Panc1 (cell line): ENCODE measurements around the gene SGMS1. TPM values are rescaled to one million over a fixed set of nuclear protein-coding genes. Genes with fewer than 3 reads are reported as not detected.

Experiments used
- ATAC-seq: fragments of 200-7000 bp; cut with Tn5 transposase; 2 replicates; pipeline ENCODE4 v1.9.1; 2020; ENCODE audit warnings: mild to moderate bottlenecking, moderate library complexity
- BruUV-seq: library from RNA; stranded (reverse); fragments of 400-500 nt; replicated peaks from 2 replicates; lab custom pipeline; 2021; lab: Mats Ljungman, UMichigan
- CTCF ChIA-PET: fragments of 300-600 bp; sonication (Branson Sonifier 250); formaldehyde crosslinking; loops from one replicate; lab custom pipeline; 2022; ENCODE audit warnings: antibody characterized with exemption; lab: Charles Lee
- POLR2A ChIA-PET: fragments of 300-600 bp; sonication (Branson Sonifier 250); formaldehyde crosslinking; loops from one replicate; lab custom pipeline; 2022; ENCODE audit warnings: antibody characterized with exemption; lab: Charles Lee
- DNase-seq: peaks from one replicate; pipeline ENCODE4 v3.0.0-alpha.2; 2010; ENCODE audit warnings: low read depth, low spot score
- H3K27ac ChIP-seq: 2 replicates; pipeline ENCODE4 v1.5.1; 2011; ENCODE audit warnings: mild to moderate bottlenecking, low read length, inconsistent platforms
- H3K27me3 ChIP-seq: fragments of 200-500 bp; sonication (Bioruptor generic); 2 replicates; pipeline ENCODE4 v1.6.0; 2014; ENCODE audit warnings: low read length, inconsistent platforms; ENCODE audit not compliant: control insufficient read depth, insufficient read depth
- H3K36me3 ChIP-seq: fragments of 200-500 bp; sonication (Bioruptor generic); 2 replicates; pipeline ENCODE4 v1.5.1; 2014; ENCODE audit warnings: inconsistent platforms, mild to moderate bottlenecking, low read length, moderate library complexity; ENCODE audit not compliant: control insufficient read depth, insufficient read depth
- H3K4me1 ChIP-seq: 2 replicates; pipeline ENCODE4 v1.5.1; 2011; ENCODE audit warnings: inconsistent platforms, mild to moderate bottlenecking, low read length, moderate library complexity; ENCODE audit not compliant: control insufficient read depth, insufficient read depth
- H3K4me3 ChIP-seq, 2 experiments: 2 replicates each; pipeline ENCODE4 v1.5.1; 2011 to 2012; ENCODE audit warnings: low read depth in 2 of 2, low read length in 2 of 2, mild to moderate bottlenecking in 2 of 2, inconsistent platforms in 1 of 2, moderate library complexity in 1 of 2
- H3K9me3 ChIP-seq: fragments of 200-500 bp; sonication (Bioruptor generic); 2 replicates; pipeline ENCODE4 v1.5.1; 2014; ENCODE audit warnings: low read depth, mild to moderate bottlenecking, inconsistent platforms, low read length, moderate library complexity; ENCODE audit not compliant: control insufficient read depth, insufficient read depth
- POLR2AphosphoS5 ChIP-seq: IDR thresholded peaks from 2 replicates; pipeline ENCODE4 v1.6.1; 2012; ENCODE audit warnings: mild to moderate bottlenecking, low read depth, low read length, moderate library complexity
- REST ChIP-seq, 2 experiments: IDR thresholded peaks; 2 replicates each; pipeline ENCODE4 v1.6.1; 2011 to 2012; ENCODE audit warnings: low read depth in 2 of 2, control low read depth in 1 of 2, low read length in 1 of 2, mild to moderate bottlenecking in 1 of 2, moderate library complexity in 1 of 2; ENCODE audit not compliant: insufficient read depth in 1 of 2
- SIN3A ChIP-seq: IDR thresholded peaks from 2 replicates; pipeline ENCODE4 v1.6.1; 2012; ENCODE audit warnings: low read depth, mild to moderate bottlenecking, low read length, moderate library complexity, borderline replicate concordance; ENCODE audit not compliant: insufficient read depth
- TCF7L2 ChIP-seq: IDR thresholded peaks from 2 replicates; pipeline ENCODE4 v1.6.1; 2011; ENCODE audit warnings: mild to moderate bottlenecking, low read depth, low read length, inconsistent platforms
- in situ Hi-C: cut with HindIII; loops from 2 replicates; pipeline ENCODE4 v1.10.0; 2016; ENCODE audit warnings: low sequenced_read_pairs, low pct_unique_long_range_greater_than_20kb
- intact Hi-C: fragments of 100-400 bp; cut with micrococcal nuclease; formaldehyde crosslinking; loops from one replicate; pipeline ENCODE4 v1.10.0; 2022; ENCODE audit not compliant: unreplicated experiment
- total RNA-seq: library from RNA; stranded (reverse); gene quantifications from one replicate; pipeline ENCODE4 v1.2.1, GENCODE V29; 2021; ENCODE audit not compliant: unreplicated experiment
- TF ChIP-seq, protein P1 (sequence below): fragments of 450-650 bp; IDR thresholded peaks from 2 replicates; pipeline ENCODE4 v1.5.1; 2017; ENCODE audit warnings: mild to moderate bottlenecking

Gene SGMS1
- total RNA-seq, 1 experiment from 2014 or later, result 22.0 TPM

DNA sequence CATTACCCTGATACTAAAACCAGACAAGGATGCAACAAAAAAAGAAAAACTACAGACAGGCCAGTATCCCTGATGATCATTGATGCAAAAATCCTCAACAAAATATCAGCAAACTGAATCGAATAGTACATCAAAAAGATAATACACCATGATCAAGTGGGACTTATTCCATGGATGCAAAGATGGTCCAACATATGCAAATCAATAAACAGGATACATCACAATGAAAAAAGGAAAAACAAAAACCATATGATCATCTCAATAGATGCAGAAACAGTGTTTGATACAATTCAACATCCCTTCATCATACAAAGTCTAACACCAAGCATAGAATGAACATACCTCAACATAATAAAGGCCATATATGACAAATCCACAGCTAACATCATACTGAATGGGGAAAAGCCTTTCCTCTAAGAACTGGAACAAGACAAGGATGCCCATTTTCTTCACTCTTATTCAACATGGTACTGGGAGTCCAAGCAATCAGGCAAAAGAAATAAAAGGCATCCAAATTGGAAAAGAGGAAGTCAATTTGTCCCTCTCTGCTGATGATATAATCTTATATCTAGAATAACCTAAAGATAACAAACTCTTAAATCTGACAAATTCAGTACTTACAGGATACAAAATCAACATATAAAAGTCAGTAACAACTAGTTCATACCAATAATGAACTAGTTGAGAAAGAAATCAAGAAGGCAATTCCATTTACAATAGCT is 323.6 kb downstream of the SGMS1 start:
- in situ Hi-C loops, result no loop called here
- intact Hi-C loops, result no loop called here
- CTCF ChIA-PET, result no interaction called here

GRCh38 chr10:50295367-50295766 is 328.4 kb downstream of the SGMS1 start:
- no peaks in the 10 kb centered on the region for H3K9me3 ChIP-seq
- POLR2A ChIA-PET, result no interaction called here
- TF ChIP-seq, protein P1, sequence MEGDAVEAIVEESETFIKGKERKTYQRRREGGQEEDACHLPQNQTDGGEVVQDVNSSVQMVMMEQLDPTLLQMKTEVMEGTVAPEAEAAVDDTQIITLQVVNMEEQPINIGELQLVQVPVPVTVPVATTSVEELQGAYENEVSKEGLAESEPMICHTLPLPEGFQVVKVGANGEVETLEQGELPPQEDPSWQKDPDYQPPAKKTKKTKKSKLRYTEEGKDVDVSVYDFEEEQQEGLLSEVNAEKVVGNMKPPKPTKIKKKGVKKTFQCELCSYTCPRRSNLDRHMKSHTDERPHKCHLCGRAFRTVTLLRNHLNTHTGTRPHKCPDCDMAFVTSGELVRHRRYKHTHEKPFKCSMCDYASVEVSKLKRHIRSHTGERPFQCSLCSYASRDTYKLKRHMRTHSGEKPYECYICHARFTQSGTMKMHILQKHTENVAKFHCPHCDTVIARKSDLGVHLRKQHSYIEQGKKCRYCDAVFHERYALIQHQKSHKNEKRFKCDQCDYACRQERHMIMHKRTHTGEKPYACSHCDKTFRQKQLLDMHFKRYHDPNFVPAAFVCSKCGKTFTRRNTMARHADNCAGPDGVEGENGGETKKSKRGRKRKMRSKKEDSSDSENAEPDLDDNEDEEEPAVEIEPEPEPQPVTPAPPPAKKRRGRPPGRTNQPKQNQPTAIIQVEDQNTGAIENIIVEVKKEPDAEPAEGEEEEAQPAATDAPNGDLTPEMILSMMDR, result no peak
- TF ChIP-seq POLR2AphosphoS5 (no peak), TCF7L2 (no peak)
- no peaks in the 10 kb centered on the region for H3K4me1 ChIP-seq
- H3K27me3 ChIP-seq, result no peaks in the 10 kb centered on the region; the same call in 1 of the 2 replicates
- DNase-seq, result no peak
- H3K27ac ChIP-seq, result no peak overlapping the region
- no TSS peak for BruUV-seq
- no peaks in the 10 kb centered on the region for H3K36me3 ChIP-seq
- no peak for ATAC-seq
- H3K4me3 ChIP-seq, result no peak overlapping the region
- in situ Hi-C loops (no loop called here), intact Hi-C loops (no loop called here)
- CTCF ChIA-PET, result no interaction called here

More for the DNA sequence above, 323.6 kb downstream of the SGMS1 start:
- no peak for TF ChIP-seq TCF7L2
- TF ChIP-seq POLR2AphosphoS5, result no peak
- TF ChIP-seq, protein P1, result no peak
- TF ChIP-seq SIN3A, result no peak
- no peak for TF ChIP-seq REST (IDR thresholded peaks at IDR 0.05; ENCODE audit: insufficient read depth in 1 of 2, low read depth in 2 of 2, low read length in 1 of 2)
- no peaks in the 10 kb centered on the region for H3K27me3 ChIP-seq
- POLR2A ChIA-PET, result no interaction called here
- H3K9me3 ChIP-seq, result no peaks in the 10 kb centered on the region
- DNase-seq (no peak), ATAC-seq (no peak)
- no peaks in the 10 kb centered on the region for H3K36me3 ChIP-seq
- no peak overlapping the region for H3K27ac ChIP-seq
- H3K4me3 ChIP-seq, result no peak overlapping the region
- H3K4me1 ChIP-seq, result no peaks in the 10 kb centered on the region
- no TSS peak for BruUV-seq
